Mammary epithelial cell (primary cell): ENCODE results near the gene SYT12.

Source experiments
- EZH2 ChIP-seq: IDR thresholded peaks from 2 replicates; pipeline ENCODE4 v1.6.1; 2012; ENCODE audit warnings: low read length, inconsistent platforms, borderline replicate concordance
- TF ChIP-seq, protein P1 (sequence below), 2 donors: IDR thresholded peaks in 1 of 2; conservative IDR thresholded peaks in 1 of 2; 2 replicates each; pipeline ENCODE4 v1.5.1; 2011 to 2012; ENCODE audit warnings: inconsistent platforms in 2 of 2, low read length in 2 of 2, mild to moderate bottlenecking in 2 of 2, control low read depth in 1 of 2, low read depth in 1 of 2; ENCODE audit not compliant: insufficient read depth in 1 of 2; ENCODE audit errors: extremely low read depth in 1 of 2

DNA sequence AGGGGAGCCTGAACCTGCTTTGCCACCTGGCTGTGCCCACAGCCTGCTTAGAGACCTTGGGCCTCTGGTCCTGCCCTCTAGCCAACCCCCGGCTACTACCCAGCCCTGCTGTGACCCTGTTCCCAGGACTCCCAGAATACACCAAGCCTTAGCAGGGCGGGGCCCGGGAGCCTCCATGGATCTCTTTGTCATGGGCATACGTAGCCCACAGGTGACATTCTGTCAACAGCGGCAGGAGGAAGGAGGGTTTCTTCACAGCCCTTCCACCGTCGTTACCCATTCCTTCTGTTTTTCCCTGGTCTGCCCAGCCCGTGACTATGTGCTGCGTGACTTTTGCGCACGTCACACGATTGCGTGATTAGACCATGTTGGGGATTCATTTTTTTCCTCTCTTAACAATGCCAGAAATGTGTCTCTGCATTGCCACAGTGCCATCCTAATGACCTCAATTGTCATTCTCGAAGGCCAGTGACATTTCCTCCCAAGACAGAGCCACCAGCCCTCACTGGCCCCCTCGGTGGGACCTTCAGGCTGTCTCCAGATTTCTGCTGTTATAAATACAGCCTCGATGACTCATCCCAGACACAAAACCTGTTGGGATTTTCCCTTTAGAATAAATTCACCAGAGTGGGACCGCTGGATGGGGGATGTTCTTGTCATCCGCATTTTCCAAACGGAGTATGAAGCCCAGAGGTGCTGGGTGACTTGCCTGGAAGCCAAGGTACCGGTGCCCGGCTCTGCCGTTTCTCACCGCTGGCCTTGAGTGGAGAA lies 9.0 kb downstream of the SYT12 start:
- TF ChIP-seq, protein P1, sequence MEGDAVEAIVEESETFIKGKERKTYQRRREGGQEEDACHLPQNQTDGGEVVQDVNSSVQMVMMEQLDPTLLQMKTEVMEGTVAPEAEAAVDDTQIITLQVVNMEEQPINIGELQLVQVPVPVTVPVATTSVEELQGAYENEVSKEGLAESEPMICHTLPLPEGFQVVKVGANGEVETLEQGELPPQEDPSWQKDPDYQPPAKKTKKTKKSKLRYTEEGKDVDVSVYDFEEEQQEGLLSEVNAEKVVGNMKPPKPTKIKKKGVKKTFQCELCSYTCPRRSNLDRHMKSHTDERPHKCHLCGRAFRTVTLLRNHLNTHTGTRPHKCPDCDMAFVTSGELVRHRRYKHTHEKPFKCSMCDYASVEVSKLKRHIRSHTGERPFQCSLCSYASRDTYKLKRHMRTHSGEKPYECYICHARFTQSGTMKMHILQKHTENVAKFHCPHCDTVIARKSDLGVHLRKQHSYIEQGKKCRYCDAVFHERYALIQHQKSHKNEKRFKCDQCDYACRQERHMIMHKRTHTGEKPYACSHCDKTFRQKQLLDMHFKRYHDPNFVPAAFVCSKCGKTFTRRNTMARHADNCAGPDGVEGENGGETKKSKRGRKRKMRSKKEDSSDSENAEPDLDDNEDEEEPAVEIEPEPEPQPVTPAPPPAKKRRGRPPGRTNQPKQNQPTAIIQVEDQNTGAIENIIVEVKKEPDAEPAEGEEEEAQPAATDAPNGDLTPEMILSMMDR (conservative IDR thresholded peaks at IDR 0.05 in 1 of 2, IDR thresholded peaks at IDR 0.05 in 1 of 2; ENCODE audit: extremely low read depth in 1 of 2, insufficient read depth in 1 of 2, low read depth in 1 of 2, low read length in 2 of 2): no peak
- no peak for TF ChIP-seq EZH2
